H1 (cell line): ENCODE results near the gene EEPD1. TPM values are rescaled to one million over a fixed set of nuclear protein-coding genes. Genes with fewer than 3 reads are reported as not detected.

ENCODE experiments used
- CBX8 ChIP-seq: fragments of 300-800, 300-1000 bp; sonication (generic); IDR thresholded peaks from 2 replicates; pipeline ENCODE4 v1.7.1; 2016; ENCODE audit warnings: low read depth, low read length, borderline replicate concordance
- CHD1 ChIP-seq: IDR thresholded peaks from 2 replicates; pipeline ENCODE4 v1.6.1; 2012; ENCODE audit warnings: low read depth, low read length, improper control_type of control experiment
- GABPA ChIP-seq: IDR thresholded peaks from 2 replicates; pipeline ENCODE4 v1.6.1; 2011; ENCODE audit warnings: mild to moderate bottlenecking, low read length, moderate library complexity, borderline replicate concordance; ENCODE audit not compliant: insufficient read depth
- HDAC2 ChIP-seq, 2 experiments: fragments of 300-600 bp in 1 of 2; sonication (generic) in 1 of 2; IDR thresholded peaks; 2 replicates each; pipeline ENCODE4 v1.6.1; 2011 to 2012; ENCODE audit warnings: low read depth in 2 of 2, low read length in 2 of 2, mild to moderate bottlenecking in 2 of 2, moderate library complexity in 2 of 2, borderline replicate concordance in 1 of 2, inconsistent platforms in 1 of 2
- polyA plus RNA-seq, 7 experiments: library from polyadenylated mRNA; depleted of rRNA in 3 of 7; stranded (reverse) in 5 of 7; unstranded in 2 of 7; fragments of >200 nt in 5 of 7; fragments of 200-250 nt in 2 of 7; gene quantifications; 1 replicate in 5 of 7; 2 replicates in 1 of 7; 4 replicates in 1 of 7; pipeline versions ENCODE4 v1.2.1 to v1.2.3, GENCODE V29; 2011 to 2013; ENCODE audit warnings: missing spikeins in 2 of 7, mixed read lengths in 2 of 7
- total RNA-seq: library from RNA; stranded (reverse); fragmentation: NEBNext Ultra II Directional; extraction: Animal tissue kit (Norgen Biotek cat#: 25700); gene quantifications from 2 replicates; pipeline ENCODE4 v1.2.1, GENCODE V29; 2021
- TF ChIP-seq, protein P1 (sequence below): IDR thresholded peaks from 2 replicates; pipeline ENCODE4 v1.6.1; 2011; ENCODE audit warnings: low read length, improper control_type of control experiment

The EEPD1 gene
- total and polyA plus RNA-seq, 2 of the 8 experiments (the other 6 are each of a cell fraction or from before 2014, with no cell fraction given) = 3.1 to 7.8 TPM

DNA sequence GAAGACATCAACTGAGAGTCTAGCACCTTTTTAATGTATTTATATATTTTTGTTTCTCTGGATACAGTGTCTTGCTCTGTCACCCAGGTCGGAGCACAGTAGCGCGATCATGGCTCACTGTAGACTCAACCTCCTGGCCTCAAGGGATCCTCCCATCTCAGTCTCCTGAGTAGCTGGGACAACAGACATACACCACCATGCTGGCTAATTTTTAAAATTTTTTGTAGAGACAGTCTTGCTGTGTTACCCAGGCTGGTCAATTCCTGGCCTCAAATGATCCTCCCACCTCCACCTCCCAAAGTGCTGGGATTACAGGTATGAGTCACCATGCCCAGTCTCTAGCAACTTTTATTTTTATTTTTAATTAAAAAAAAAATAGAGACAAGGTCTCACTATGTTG is 185.2 kb downstream of the EEPD1 start (continued):
- TF ChIP-seq HDAC2 (IDR thresholded peaks at IDR 0.05; ENCODE audit: borderline replicate concordance in 1 of 2, low read depth in 2 of 2, low read length in 2 of 2) (no peak), CBX8 (no peak), CHD1 (no peak), GABPA (no peak)
- TF ChIP-seq, protein P1, sequence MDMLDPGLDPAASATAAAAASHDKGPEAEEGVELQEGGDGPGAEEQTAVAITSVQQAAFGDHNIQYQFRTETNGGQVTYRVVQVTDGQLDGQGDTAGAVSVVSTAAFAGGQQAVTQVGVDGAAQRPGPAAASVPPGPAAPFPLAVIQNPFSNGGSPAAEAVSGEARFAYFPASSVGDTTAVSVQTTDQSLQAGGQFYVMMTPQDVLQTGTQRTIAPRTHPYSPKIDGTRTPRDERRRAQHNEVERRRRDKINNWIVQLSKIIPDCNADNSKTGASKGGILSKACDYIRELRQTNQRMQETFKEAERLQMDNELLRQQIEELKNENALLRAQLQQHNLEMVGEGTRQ = no peak
